ENCODE data around the gene PTPRG. TPM values are rescaled to one million over a fixed set of nuclear protein-coding genes. Genes with fewer than 3 reads are reported as not detected.

Gene PTPRG
- total and polyA plus RNA-seq, 2 experiments from 2014 or later: 8.5 to 34.9 TPM

GRCh38 chr3:62255758-62256157, 694.4 kb downstream of the PTPRG start:
- DNase-seq (ENCODE audit: low spot score): no peak
- Histone ChIP-seq H3K9me2 (replicated peaks; ENCODE audit: insufficient read depth) (no peaks in the 10 kb centered on the region), H3K4me3 (no peak overlapping the region), H3K4me2 (no peak overlapping the region), H3K79me2 (no peaks in the 10 kb centered on the region), H4K20me1 (ENCODE audit: insufficient read depth, poor library complexity, severe bottlenecking) (no peaks in the 10 kb centered on the region), H3K9me3 (ENCODE audit: low read depth) (no peaks in the 10 kb centered on the region), H3K27ac (no peak overlapping the region), H3K27me3 (no peaks in the 10 kb centered on the region), H3K4me1 (ENCODE audit: insufficient read depth) (no peaks in the 10 kb centered on the region), H2AFZ (no peak overlapping the region), H3K36me3 (replicated peaks; ENCODE audit: insufficient read depth, low read depth) (no peaks in the 10 kb centered on the region)
- TF ChIP-seq EZH2phosphoT487 (IDR thresholded peaks at IDR 0.05; ENCODE audit: low read depth, severe bottlenecking, unreplicated experiment): no peak
- TF ChIP-seq CTCF (IDR thresholded peaks at IDR 0.05; ENCODE audit: poor library complexity): no peak
- no peak for TF ChIP-seq EZH2 (IDR thresholded peaks at IDR 0.05; ENCODE audit: borderline replicate concordance)
- WGBS (ENCODE audit: low lambda C conversion rate, missing lambda C conversion rate): 95% methylated on average over 2 of the region's 2 CpGs

- no peaks in the 10 kb centered on the region for H3K79me2 ChIP-seq
- H3K9me2 ChIP-seq (replicated peaks; ENCODE audit: insufficient read depth): no peaks in the 10 kb centered on the region
- H3K4me2 ChIP-seq: no peak overlapping the region
- H3K36me3 ChIP-seq (replicated peaks; ENCODE audit: insufficient read depth, low read depth): peaks cover 5% of the 10 kb centered on the region
- no peaks in the 10 kb centered on the region for H3K27me3 ChIP-seq
- H3K9me3 ChIP-seq (ENCODE audit: low read depth): no peaks in the 10 kb centered on the region
- no peak overlapping the region for H3K4me3 ChIP-seq
- DNase-seq (ENCODE audit: low spot score): no peak
- TF ChIP-seq CTCF (IDR thresholded peaks at IDR 0.05; ENCODE audit: poor library complexity) (no peak), EZH2 (IDR thresholded peaks at IDR 0.05; ENCODE audit: borderline replicate concordance) (no peak), EZH2phosphoT487 (IDR thresholded peaks at IDR 0.05; ENCODE audit: low read depth, severe bottlenecking, unreplicated experiment) (no peak)
- H3K27ac ChIP-seq: no peak overlapping the region
- no peaks in the 10 kb centered on the region for H4K20me1 ChIP-seq (ENCODE audit: insufficient read depth, poor library complexity, severe bottlenecking)
- no peak overlapping the region for H2AFZ ChIP-seq
- no peaks in the 10 kb centered on the region for H3K4me1 ChIP-seq (ENCODE audit: insufficient read depth)
- 73% methylated on average over 3 of the region's 3 CpGs for WGBS (ENCODE audit: low lambda C conversion rate, missing lambda C conversion rate)
Measured at GRCh38 chr3:62259924-62260323, 698.6 kb downstream of the PTPRG start.

- WGBS (ENCODE audit: low lambda C conversion rate, missing lambda C conversion rate): 69% methylated on average over 1 of the region's 1 CpG
- H3K27me3 ChIP-seq: no peaks in the 10 kb centered on the region
- H4K20me1 ChIP-seq (ENCODE audit: insufficient read depth, poor library complexity, severe bottlenecking): no peaks in the 10 kb centered on the region
- H3K4me2 ChIP-seq: no peak overlapping the region
- no peaks in the 10 kb centered on the region for H3K4me1 ChIP-seq (ENCODE audit: insufficient read depth)
- H3K9me2 ChIP-seq (replicated peaks; ENCODE audit: insufficient read depth): no peaks in the 10 kb centered on the region
- peaks cover 5% of the 10 kb centered on the region for H3K36me3 ChIP-seq (replicated peaks; ENCODE audit: insufficient read depth, low read depth)
- DNase-seq (ENCODE audit: low spot score): no peak
- no peaks in the 10 kb centered on the region for H3K79me2 ChIP-seq
- no peak overlapping the region for H2AFZ ChIP-seq
- H3K4me3 ChIP-seq: no peak overlapping the region
- H3K27ac ChIP-seq: no peak overlapping the region
- TF ChIP-seq EZH2 (IDR thresholded peaks at IDR 0.05; ENCODE audit: borderline replicate concordance): no peak
- no peak for TF ChIP-seq EZH2phosphoT487 (IDR thresholded peaks at IDR 0.05; ENCODE audit: low read depth, severe bottlenecking, unreplicated experiment)
- TF ChIP-seq CTCF (IDR thresholded peaks at IDR 0.05; ENCODE audit: poor library complexity): no peak
- no peaks in the 10 kb centered on the region for H3K9me3 ChIP-seq (ENCODE audit: low read depth)
Measured at GRCh38 chr3:62260655-62261054, 699.3 kb downstream of the PTPRG start.

- TF ChIP-seq EZH2 (IDR thresholded peaks at IDR 0.05; ENCODE audit: borderline replicate concordance) (no peak), EZH2phosphoT487 (IDR thresholded peaks at IDR 0.05; ENCODE audit: low read depth, severe bottlenecking, unreplicated experiment) (no peak), CTCF (IDR thresholded peaks at IDR 0.05; ENCODE audit: poor library complexity) (no peak)
- no peak overlapping the region for H3K4me2 ChIP-seq
- H2AFZ ChIP-seq: no peak overlapping the region
- no peak for DNase-seq (ENCODE audit: low spot score)
- H3K4me3 ChIP-seq: no peak overlapping the region
- no peaks in the 10 kb centered on the region for H3K79me2 ChIP-seq
- no peak overlapping the region for H3K27ac ChIP-seq
- no peaks in the 10 kb centered on the region for H3K27me3 ChIP-seq
- H3K4me1 ChIP-seq (ENCODE audit: insufficient read depth): no peaks in the 10 kb centered on the region
- no peaks in the 10 kb centered on the region for H3K9me2 ChIP-seq (replicated peaks; ENCODE audit: insufficient read depth)
- no peaks in the 10 kb centered on the region for H3K9me3 ChIP-seq (ENCODE audit: low read depth)
- peaks cover 5% of the 10 kb centered on the region for H3K36me3 ChIP-seq (replicated peaks; ENCODE audit: insufficient read depth, low read depth)
- 67% methylated on average over 3 of the region's 3 CpGs for WGBS (ENCODE audit: low lambda C conversion rate, missing lambda C conversion rate)
- H4K20me1 ChIP-seq (ENCODE audit: insufficient read depth, poor library complexity, severe bottlenecking): no peaks in the 10 kb centered on the region
Measured at GRCh38 chr3:62261121-62261520, 699.8 kb downstream of the PTPRG start.
